HS-27A (cell line): ENCODE measurements around the gene MYNN.

Source experiments
- DNase-seq: peaks from one replicate; pipeline ENCODE4 v3.0.0-alpha.2; 2012; ENCODE audit warnings: low read depth, missing footprints

MYNN gene

GRCh38 chr3:169835533-169835932, 62.3 kb downstream of the MYNN start:
- no peak for DNase-seq

- DNase-seq: no peak
These were observed 63.1 kb downstream of the MYNN start for GRCh38 chr3:169836078-169836941.

- DNase-seq: no peak
These were observed 63.7 kb downstream of the MYNN start for GRCh38 chr3:169836942-169837275.

GRCh38 chr3:169838511-169839030, 65.4 kb downstream of the MYNN start:
- no peak for DNase-seq
